GM12864 (cell line): Measurements from ENCODE around the gene TNFAIP6.

Source experiments
- DNase-seq: peaks from one replicate; pipeline ENCODE4 v3.0.0-alpha.2; 2011; ENCODE audit warnings: low read depth
- H3K4me3 ChIP-seq: 2 replicates; pipeline ENCODE4 v1.5.1; 2011; ENCODE audit warnings: mild to moderate bottlenecking, low read depth, low read length, control low read depth
- TF ChIP-seq, protein P1 (sequence below): IDR thresholded peaks from 2 replicates; pipeline ENCODE4 v1.5.1; 2011; ENCODE audit warnings: low read depth, mild to moderate bottlenecking, moderate library complexity, low read length, control low read depth, inconsistent platforms; ENCODE audit errors: missing control alignments

The TNFAIP6 gene

DNA sequence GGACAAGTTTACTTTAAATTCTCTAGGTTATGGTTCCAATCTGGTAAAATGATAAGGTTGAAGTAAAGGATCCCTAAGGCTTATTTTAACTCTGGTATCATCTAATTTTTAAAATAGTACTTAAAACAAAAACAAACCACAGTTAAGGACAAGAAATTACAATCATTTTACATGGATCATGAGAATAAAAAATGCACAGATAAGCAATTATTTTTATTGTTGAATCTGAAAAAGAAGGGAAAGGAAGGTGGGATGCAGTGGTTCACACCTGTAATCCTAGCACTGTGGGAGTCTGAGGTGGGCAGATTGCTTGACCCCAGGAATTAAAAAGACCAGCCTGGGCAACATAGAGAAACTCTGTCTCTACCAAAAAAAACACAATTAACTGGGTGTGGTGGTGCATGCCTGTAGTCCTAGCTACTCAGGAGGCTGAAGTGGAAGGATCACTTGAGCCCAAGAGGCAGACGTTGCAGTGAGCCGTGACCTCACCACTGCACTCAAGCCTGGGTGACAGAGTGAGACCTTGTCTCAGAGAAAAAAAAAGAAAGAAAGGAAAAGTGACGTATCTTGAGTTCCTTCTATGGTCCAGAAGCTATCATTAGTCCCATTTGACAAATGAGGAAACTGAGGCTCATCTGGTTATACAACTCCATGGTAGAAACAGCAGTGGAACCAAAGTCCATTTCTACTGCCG is 2.5 kb downstream of the TNFAIP6 start:
- DNase-seq, result no peak
- no peak overlapping the region for H3K4me3 ChIP-seq
- TF ChIP-seq, protein P1, sequence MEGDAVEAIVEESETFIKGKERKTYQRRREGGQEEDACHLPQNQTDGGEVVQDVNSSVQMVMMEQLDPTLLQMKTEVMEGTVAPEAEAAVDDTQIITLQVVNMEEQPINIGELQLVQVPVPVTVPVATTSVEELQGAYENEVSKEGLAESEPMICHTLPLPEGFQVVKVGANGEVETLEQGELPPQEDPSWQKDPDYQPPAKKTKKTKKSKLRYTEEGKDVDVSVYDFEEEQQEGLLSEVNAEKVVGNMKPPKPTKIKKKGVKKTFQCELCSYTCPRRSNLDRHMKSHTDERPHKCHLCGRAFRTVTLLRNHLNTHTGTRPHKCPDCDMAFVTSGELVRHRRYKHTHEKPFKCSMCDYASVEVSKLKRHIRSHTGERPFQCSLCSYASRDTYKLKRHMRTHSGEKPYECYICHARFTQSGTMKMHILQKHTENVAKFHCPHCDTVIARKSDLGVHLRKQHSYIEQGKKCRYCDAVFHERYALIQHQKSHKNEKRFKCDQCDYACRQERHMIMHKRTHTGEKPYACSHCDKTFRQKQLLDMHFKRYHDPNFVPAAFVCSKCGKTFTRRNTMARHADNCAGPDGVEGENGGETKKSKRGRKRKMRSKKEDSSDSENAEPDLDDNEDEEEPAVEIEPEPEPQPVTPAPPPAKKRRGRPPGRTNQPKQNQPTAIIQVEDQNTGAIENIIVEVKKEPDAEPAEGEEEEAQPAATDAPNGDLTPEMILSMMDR, result no peak

DNA sequence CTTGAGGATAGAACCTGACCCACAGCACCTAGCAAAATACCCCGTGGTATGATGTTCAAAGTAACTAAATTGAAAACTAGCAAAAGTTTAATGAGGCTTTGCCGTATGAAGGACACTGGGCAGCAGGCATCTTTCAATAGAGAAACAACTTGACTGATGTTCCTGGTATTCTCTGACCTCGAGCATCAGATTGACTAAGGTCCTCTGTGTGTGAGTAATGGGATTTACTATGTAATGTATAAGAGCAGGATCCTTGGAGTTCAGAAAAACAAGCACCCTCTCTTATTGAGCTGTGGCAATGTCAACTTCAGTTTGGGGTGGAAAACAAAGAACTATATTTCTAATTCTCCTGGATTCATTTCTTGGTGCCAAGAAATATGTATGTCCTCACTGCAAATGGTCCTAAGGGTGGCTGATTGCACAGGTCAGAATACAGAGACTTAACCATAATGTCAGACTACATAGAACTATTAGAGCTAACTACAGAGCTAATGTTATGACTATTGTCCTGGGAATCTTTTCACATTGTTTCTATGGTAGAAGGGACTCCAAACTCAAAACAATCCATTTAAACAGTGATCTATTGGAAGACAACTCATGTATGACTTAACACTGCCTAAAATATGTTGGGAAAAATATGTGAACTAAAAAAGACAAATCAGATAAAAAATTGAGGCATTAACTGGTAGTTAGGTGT is 4.4 kb downstream of the TNFAIP6 start:
- DNase-seq, result no peak
- TF ChIP-seq, protein P1, result no peak
- no peak overlapping the region for H3K4me3 ChIP-seq

DNA sequence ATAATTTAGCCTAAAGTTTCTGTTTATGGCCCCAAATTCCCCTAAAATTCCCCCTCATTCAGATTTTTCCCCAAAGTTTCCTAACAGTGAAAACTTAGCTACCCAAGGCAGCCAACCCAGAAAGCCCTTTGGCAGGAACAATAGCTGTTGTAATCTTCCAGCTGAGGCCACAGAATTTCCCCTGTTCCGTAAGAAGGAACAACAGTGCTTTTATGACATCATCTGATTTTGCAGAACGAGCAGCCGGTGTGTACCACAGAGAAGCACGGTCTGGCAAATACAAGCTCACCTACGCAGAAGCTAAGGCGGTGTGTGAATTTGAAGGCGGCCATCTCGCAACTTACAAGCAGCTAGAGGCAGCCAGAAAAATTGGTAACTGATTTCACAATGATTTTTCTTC is 6.3 kb downstream of the TNFAIP6 start:
- DNase-seq, result peak; percentile 13
- no peak overlapping the region for H3K4me3 ChIP-seq
- TF ChIP-seq, protein P1, result no peak

DNA sequence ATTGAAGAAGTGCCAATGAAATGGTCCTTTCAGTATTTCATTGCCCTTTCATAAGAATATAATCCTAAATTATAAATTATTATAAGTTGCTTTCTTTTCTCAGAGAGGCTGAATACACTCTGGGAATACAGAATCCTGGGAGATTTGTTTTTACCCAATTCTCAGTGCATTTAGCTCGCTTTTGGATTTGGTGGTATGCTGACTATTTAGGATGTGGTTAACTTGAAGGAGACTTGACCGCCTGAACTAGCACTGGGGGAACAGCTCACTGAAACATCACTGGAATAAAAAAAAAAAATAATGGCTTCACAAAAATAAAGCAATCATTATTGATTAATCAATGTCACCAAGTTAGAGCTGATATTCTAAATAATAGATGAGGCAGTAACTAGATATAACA is 10.2 kb downstream of the TNFAIP6 start:
- no peak for DNase-seq
- TF ChIP-seq, protein P1, result no peak

DNA sequence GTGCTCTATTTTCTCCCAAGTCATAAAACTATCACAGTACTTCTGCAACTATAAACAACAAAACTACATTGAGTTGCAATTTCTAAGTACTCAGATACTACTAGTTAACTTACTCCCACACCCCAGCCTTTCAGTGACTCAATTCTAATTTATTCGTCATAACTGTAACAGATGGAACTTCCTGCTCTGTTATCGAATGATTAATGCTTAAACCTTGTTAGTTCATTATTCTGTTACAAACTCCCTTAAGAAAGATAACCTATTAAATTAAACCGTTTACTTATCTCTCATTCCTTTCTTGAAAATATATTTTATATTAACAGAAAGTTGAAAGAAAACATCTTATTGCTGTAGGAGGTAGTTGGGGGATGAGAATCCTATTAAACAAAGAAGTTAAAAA is 17.0 kb downstream of the TNFAIP6 start:
- DNase-seq, result peak; percentile 8
- TF ChIP-seq, protein P1, result no peak

More for the DNA sequence above, 10.2 kb downstream of the TNFAIP6 start:
- no peak overlapping the region for H3K4me3 ChIP-seq

DNA sequence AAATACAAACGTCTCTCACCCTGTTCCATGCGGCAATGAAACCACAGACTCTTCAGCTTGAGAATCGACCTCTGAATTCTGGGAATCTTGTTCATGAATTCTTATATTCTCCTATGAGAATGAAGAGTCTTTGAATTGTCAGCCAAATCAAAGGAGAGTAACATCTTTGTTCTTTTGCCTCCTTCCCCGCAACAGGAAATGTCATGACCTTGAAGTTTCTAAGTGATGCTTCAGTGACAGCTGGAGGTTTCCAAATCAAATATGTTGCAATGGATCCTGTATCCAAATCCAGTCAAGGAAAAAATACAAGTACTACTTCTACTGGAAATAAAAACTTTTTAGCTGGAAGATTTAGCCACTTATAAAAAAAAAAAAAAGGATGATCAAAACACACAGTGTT is 21.8 kb downstream of the TNFAIP6 start:
- TF ChIP-seq, protein P1, result no peak
- H3K4me3 ChIP-seq, result no peak overlapping the region
- no peak for DNase-seq

More for the DNA sequence above, 17.0 kb downstream of the TNFAIP6 start:
- H3K4me3 ChIP-seq, result no peak overlapping the region

DNA sequence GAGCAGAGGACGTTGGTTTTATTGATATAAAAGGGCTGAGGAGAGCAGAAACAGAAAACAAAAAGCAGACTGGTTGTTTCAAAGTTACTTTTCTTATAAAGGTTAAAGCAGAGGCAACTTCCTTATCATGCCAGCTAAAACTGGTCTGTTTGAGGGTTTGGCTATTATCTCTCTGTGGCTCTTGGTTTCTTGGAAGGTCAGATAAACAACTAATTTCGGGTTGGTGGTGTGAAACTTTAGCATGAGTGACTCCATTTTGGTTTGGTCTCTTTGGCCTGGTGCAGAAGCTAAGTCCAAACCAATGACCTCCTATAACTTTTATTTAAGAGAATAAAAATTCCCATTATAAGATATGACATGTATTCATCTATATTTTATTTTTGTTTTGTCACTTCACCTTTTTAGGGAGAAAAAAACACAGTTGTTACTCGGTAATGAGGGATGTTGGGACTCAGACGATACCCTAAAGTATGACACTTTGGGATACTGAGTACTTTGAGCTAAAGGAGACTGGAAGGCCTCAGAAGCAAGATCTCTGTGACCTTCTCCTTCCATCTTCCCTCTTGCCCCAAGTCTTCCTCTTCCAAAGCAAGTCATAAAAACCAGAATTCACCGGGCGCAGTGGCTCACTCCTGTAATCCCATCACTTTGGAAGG is 23.3 kb downstream of the TNFAIP6 start:
- no peak overlapping the region for H3K4me3 ChIP-seq
- TF ChIP-seq, protein P1, result no peak
- no peak for DNase-seq
